HL-60 (cell line): ENCODE data around the gene OR52B2.

Experiments
- CTCF ChIP-seq: IDR thresholded peaks from one replicate; pipeline ENCODE4 v1.5.1; 2011; ENCODE audit warnings: low read length, control low read depth, inconsistent platforms; ENCODE audit not compliant: insufficient read depth
- GABPA ChIP-seq: IDR thresholded peaks from 2 replicates; pipeline ENCODE4 v1.6.1; 2012; ENCODE audit warnings: low read depth
- POLR2AphosphoS5 ChIP-seq: IDR thresholded peaks from 2 replicates; pipeline ENCODE4 v1.6.1; 2012; ENCODE audit warnings: low read depth
- REST ChIP-seq: IDR thresholded peaks from 2 replicates; pipeline ENCODE4 v1.6.1; 2012; ENCODE audit warnings: low read depth; ENCODE audit not compliant: insufficient replicate concordance
- SPI1 ChIP-seq: IDR thresholded peaks from 2 replicates; pipeline ENCODE4 v1.6.1; 2012; ENCODE audit warnings: low read depth, mild to moderate bottlenecking, borderline replicate concordance

- no peak for TF ChIP-seq CTCF
- no peak for TF ChIP-seq GABPA
- TF ChIP-seq POLR2AphosphoS5: 0 out of 2 replicates have a peak, but pooled peaks have one; percentile 46
- TF ChIP-seq REST: no peak
- TF ChIP-seq SPI1: peak; percentile 51; the same call in 1 of the 2 replicates
These were observed 40.5 kb downstream of the OR52B2 start for GRCh38 chr11:6129635-6130034.
